Measurements from ENCODE around the gene VWA5B2. TPM values are rescaled to one million over a fixed set of nuclear protein-coding genes. Genes with fewer than 3 reads are reported as not detected.

VWA5B2 gene
- total RNA-seq, 2 donors from 2014 or later = 2.2 to 3.3 TPM

DNA sequence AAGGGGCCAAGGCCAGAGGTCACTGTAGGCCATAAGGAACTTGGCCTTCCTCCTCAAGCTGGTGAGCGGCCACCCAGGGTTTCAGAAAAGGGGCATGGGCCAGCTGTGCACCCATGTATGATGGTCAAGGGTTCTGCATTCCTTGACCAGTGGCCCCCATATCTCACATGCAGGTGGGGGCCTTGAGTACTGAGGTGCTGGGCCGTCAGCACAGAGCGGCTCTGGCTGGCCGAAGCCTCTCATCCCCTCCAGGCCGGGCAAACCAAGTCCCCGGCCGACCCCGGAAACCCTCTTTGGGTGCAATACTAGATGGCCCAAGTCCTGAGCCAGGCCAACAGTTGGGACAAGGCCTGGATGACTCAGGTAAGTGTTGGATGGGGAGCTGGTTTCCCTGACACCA, 9.8 kb downstream of the VWA5B2 start:
- DNase-seq (no peak), ATAC-seq (no peak)
- intact Hi-C loops (cut with DNase I, micrococcal nuclease) = no loop called here

DNA sequence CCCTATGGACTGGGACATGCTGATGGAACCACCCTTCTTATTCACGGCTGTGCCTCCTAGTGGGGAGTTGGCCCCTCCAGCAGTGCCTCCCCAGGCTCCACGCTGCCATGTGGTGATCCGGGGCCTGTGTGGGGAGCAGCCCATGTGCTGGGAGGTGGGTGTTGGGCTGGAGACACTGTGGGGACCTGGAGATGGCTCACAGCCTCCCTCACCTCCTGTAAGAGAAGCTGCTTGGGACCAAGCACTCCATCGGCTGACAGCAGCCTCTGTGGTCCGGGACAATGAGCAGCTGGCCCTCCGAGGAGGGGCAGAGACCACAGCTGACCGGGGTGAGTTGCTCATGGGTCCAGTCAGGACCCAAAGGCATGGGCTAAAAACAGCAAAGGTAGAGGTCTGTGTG, 10.3 kb downstream of the VWA5B2 start:
- DNase-seq (no peak), ATAC-seq (no peak)
- intact Hi-C loops (cut with DNase I, micrococcal nuclease) = loop anchor here in 1 of 2 donors (10.0 kb wide), 1 partner anchor 105 kb away; the partner anchor contains the start of gene EIF2B5

DNA sequence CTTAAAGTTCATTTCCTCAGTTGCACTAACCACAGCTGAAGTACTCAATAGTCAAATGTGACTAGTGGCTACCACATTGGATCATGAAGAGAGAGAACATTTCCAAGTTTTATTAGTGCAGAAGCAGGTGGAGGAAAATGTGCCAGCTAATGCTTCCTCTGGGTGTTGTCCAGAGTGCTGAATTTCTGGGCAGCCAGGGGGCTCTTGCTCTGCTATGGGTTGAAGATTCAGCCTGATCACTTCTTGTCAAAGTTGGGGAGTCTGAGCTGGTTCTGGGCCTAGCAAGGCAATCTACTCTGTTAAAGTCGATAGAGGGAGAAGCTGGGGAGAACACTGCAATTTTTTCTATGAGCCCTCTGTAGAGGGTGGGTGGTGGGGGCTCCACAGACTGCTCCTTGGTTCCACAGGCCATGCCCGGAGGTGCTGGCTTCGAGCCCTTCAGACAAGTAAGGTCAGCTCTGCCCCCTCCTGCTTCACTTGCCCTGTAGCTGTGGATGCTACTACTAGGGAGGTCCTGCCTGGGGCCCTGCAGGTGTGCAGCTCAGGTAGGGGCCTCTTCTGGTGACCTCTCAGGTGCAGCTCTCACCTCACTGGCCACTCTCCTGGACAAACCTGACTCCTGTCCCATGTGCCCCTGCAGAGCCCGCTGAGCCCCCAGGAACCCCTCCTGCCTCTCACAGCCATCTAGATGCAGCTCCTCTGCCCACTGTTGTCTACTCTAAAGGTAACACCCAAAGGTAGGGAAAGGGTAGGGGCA, 11.2 kb downstream of the VWA5B2 start:
- DNase-seq (no peak), ATAC-seq (no peak)
- intact Hi-C loops (cut with DNase I, micrococcal nuclease) = loop anchor here in 1 of 2 donors (10.0 kb wide), 1 partner anchor 106 kb away; the partner anchor contains the start of gene EIF2B5

DNA sequence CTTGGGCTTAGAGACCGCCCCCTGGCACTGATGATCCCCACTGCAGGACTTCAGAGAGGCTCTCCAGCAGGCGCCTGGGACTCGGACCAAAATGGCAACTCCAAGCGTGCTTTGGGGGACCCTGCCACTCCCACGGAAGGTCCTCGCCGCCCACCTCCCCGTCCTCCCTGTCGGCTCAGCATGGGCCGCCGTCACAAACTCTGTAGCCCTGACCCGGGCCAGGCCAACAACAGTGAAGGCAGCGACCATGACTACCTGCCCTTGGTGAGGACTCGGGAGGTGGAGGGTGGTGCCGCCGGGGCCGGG, 11.7 kb downstream of the VWA5B2 start:
- DNase-seq = no peak
- intact Hi-C loops (cut with DNase I, micrococcal nuclease) = loop anchor here in 1 of 2 donors (10.0 kb wide), 1 partner anchor 106 kb away; the partner anchor contains the start of gene EIF2B5

DNA sequence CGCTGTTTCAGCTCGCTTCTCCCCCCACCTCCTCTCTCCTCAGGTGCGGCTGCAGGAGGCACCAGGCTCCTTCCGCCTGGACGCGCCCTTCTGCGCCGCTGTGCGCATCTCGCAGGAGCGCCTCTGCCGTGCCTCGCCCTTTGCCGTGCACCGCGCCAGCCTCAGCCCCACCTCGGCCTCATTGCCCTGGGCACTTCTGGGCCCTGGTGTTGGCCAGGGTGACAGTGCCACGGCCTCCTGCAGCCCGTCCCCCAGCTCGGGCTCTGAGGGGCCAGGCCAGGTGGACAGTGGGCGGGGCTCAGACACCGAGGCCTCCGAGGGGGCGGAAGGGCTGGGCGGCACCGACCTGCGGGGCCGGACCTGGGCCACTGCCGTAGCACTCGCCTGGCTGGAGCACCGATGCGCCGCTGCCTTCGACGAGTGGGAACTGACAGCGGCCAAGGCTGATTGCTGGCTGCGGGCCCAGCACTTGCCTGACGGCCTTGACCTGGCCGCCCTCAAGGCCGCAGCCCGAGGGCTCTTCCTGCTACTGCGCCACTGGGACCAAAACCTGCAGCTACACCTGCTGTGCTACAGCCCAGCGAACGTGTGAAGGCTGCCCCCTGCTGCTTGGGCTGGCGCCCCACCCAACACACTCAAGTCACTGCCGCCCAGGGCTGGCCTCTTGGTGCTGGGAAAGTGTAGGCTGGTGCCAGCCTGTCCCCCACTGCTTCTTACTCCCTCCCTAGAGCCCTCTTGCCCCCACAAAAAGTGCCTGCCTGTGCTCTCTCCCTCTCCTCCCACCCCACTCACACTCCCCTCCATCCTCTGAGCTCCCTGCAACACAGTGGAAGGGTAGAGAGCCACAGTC, 12.3 kb downstream of the VWA5B2 start:
- peak; percentile 68 to 80 for DNase-seq
- intact Hi-C loops (cut with DNase I, micrococcal nuclease) = loop anchor here in 1 of 2 donors (10.0 kb wide), 1 partner anchor 107 kb away; the partner anchor contains the start of gene EIF2B5
- ATAC-seq = peak; percentile 93

More for the DNA sequence above, 11.7 kb downstream of the VWA5B2 start:
- no peak for ATAC-seq

DNA sequence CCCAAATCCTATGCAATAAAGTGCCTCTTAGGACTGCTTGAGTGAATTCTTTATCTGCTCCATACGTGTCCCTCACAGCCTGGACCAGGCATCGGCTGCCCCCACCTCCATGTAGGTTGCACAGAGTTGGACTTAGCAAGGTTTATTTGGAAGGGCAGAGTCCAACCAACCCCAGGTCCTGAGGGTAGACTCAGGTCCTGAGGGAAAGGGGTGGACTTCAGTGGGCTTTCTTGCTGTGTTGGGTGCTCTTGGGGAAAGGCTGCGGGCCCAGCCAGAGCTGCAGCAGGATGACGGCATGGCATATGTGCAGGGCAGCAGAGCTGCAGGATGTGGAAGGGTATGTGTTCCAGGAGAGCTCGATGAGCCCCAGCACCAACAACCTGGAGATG, 12.9 kb downstream of the VWA5B2 start:
- ATAC-seq (no peak), DNase-seq (no peak)
- intact Hi-C loops (cut with DNase I, micrococcal nuclease) = loop anchor here in 1 of 2 donors (10.0 kb wide), 1 partner anchor 107 kb away; the partner anchor contains the start of gene EIF2B5

DNA sequence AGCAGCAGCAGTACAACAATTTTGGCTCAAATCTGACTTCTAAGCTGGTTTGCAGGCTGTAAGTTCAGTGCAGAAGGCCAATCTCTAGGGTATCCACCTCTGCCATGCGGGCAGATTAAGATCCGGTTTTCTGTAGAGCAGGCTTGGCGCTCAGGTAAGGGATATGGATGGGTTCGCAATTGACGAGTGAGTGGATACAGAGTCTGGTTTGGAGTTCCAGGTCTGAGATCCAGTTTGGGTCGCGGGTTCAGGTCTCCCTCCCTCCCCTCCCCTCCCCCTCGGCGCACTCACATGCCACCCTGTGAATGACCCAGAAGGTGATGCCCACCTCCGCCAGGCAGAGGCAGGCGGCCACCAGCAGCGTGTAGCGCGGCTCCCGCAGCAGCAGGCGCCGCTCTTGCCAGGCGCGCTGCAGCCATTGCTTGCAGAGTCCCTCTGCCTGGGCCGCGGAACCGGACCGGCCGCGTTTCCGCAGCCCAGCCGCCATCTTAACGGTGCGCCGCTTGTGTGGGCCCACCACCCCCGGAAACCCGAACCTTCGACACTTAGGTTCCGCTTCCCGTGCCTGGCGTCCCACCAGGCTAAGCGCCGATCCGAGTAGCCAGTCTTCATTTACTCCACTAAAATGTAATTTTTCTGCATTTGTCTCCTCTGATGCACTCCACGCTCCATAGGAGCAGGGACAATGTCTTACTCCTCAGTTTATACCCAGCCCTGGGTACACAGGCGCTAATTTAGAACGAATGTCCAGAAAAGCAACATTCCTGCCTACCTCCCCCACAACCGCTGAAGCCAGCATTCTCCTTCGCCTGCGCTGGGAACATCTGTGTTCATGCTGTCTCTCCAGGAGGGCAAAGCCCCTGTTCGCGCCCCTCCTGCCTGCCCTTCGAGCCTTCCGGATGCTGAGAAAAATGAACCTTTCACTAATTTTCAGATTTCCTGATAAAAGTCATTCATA, 19.3 kb downstream of the VWA5B2 start, which contains the start of gene ALG3:
Gene ALG3 (minus strand): TSS at position 509 of the 958 bp plus-strand sequence. CDS start 22 bp downstream, at position 487.
- ATAC-seq (peak; percentile 74), DNase-seq (peak; percentile 79 to 88)
- intact Hi-C loops (cut with DNase I, micrococcal nuclease) = loop anchor here in 1 of 2 donors (10.0 kb wide), 1 partner anchor 114 kb away; the partner anchor contains the start of gene EIF2B5

DNA sequence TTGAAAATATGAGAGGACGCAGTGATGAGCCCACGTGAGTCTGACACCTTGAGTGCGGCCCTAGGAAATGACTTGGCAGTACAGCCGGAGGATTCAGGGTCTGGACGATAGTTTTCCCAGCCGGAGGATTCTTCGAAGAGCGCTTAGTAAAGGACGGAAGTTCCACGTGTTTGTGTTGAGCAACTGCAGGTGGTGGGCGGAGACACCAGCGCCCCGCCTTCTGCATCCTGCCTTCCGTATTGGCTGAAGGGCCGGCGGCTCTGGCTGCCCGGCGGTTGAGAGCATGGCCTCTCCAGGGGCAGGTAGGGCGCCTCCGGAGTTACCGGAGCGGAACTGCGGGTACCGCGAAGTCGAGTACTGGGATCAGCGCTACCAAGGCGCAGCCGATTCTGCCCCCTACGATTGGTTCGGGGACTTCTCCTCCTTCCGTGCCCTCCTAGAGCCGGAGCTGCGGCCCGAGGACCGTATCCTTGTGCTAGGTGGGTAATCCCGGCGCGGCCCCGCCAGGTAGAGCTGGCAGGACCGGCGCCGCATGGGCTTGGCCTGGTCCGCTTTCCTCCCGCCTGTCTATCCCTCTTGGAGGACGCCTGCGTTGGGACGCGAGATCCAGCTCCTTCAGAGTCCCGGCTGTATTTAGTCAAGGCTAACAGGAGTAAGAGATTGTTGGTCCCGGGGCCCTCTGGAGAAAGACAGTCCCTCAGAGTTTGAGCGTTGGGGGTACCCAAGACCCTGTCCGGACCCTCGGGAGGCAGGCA, 20.2 kb downstream of the VWA5B2 start, which contains the start of gene EEF1AKMT4:
Gene EEF1AKMT4 (plus strand): TSS at position 261 of the 755 bp plus-strand sequence. CDS start 23 bp downstream, at position 284.
- peak; percentile 96 for ATAC-seq
- intact Hi-C loops (cut with DNase I, micrococcal nuclease) = loop anchor here in 1 of 2 donors (10.0 kb wide), 1 partner anchor 115 kb away; the partner anchor contains the start of gene EIF2B5

DNA sequence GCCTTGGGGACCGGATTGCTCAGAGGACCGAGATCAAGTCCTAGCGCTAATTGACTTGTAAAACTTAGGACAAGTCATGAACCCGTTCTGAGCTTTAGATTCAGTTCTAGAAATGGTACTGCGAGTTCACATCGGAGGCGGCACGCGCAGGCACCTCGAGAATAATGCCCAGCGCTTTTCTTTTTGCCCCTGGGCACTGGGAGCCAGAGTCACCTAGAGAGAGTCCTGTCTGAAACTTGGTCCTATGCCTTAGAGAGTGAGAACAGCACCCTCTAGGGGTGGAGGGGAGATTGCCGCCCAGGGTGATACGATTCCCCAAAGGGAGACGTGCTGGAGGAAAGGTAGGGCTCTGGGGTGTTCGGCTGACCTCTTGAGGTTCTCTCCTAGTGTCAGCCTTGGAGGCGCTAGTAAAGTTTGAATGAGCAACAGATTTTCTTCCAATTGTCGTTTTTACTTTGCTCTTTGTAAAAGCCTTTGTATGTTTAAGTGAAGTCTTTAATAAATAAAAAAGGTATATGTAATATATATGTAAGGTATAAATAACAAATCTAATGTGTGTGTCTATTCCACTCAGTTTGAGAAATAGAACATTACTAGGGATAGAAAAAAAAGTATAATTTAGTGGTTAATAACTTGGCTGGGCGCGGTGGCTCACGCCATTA, 20.9 kb downstream of the VWA5B2 start:
- ATAC-seq = peak; percentile 73
- intact Hi-C loops (cut with DNase I, micrococcal nuclease) = no loop called here
- peak; percentile 86 to 94 for DNase-seq

More for the DNA sequence above, 20.2 kb downstream of the VWA5B2 start, which contains the start of gene EEF1AKMT4:
- DNase-seq = peak; percentile 97

DNA sequence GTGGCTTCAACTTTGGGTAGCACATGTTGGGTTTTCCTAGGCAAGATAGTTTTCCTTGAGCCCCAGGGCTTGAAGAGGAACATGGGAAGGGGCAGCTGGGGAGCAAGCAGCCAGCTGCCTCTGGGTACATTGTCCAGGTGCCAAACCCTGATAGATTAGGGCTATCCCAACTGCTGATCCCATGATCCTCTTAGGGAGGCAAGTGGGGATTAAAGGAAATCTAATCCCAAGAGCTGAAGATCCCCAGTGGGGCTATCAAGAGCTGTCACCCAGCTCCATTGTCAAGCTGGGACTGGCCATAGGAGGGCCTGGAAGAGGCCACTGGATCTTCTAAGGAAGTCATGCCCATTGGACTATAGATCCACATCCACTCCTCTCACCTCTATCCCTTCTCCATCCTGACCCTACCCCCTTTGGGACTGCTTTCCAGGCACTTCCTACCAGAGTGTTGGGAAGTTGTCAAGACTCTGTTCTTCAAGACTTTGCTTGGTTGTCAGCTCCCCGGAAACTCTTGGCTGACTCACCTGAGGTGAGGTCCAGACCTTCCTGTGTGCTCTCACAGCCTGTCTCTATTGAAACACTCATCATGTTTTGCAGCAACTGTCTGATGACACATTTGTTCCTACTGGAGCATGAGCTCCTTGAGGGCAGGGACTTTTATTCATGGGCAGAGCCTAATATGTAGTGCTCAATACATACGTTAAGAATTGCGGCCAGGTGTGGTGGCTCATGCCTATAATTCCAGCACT, 26.1 kb downstream of the VWA5B2 start:
- no peak for ATAC-seq

DNA sequence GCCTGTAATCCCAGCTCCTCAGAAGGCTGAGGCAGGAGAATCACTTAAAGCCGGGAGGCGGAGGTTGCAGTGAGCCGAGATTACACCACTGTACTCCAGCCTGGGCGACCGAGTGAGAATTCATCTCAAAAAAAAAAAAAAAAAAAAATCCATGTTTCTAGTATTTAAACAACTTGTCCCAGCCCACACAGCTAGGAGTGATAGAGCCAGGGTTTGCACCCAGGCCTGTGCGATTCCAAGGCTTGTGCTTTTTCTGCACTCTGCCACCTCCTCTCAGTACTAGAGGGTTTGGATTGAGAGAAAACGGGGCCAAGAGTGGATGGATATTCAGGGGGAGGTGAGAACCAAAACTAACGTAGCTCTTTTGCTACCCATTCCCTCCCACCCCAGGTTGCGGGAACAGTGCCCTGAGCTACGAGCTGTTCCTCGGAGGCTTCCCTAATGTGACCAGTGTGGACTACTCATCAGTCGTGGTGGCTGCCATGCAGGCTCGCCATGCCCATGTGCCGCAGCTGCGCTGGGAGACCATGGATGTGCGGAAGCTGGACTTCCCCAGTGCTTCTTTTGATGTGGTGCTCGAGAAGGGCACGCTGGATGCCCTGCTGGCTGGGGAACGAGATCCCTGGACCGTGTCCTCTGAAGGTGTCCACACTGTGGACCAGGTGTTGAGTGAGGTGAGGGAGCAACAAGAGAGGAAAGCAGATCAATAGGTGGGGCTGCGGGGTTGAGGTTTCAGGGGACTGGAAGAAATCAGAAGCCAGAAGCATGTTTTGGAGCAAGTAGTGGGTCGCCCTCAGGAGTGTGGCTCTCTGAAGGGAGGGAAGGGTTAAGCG, 27.9 kb downstream of the VWA5B2 start:
- no peak for ATAC-seq
- intact Hi-C loops (cut with DNase I, micrococcal nuclease) = no loop called here
- DNase-seq = no peak

More for the DNA sequence above, 26.1 kb downstream of the VWA5B2 start:
- intact Hi-C loops (cut with DNase I, micrococcal nuclease) = no loop called here
- no peak for DNase-seq

DNA sequence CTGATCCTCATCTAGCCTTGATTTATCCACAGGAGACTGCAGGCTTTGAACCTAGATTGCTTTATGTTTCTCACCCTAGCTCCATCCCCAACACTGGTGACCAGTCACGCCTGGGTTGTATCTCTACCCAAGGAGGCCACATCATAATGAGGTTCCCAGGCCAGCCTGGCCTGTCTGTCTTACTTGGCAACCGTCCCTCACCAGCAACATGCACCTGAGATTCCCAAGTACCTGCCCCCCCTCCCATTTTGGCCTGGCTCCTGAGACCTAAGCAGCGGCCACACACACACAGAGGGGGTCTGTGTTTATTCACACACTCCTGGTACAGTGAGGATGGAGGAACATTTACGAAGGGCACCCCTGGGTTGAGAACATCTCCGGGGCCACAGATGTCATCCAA, 29.5 kb downstream of the VWA5B2 start:
- ATAC-seq = no peak

DNA sequence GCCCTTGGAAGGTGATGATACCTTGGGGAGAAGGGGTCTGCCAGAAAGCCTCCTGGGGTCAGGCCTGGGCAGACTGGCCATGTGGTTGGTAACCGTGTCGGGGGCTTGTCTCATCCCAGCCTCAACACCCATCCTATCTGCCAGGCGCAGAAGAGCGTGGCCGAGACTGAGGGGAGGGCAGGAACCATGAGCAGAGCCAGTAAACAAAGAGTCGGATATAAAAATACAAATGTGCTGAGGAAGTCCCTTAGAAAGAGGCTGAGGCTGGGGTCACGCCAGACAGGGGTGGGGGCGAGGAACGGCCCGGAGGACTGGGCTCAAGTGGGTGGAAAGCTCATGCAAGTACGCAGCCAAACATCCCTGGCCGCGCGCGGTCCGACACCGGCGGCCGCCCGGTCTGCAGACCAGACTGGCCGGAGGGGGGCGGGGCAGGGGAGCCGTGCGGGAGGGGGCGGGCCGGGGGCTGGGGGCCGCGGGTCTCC, 30.1 kb downstream of the VWA5B2 start:
- DNase-seq (no peak), ATAC-seq (peak; percentile 10)
- intact Hi-C loops (cut with DNase I, micrococcal nuclease) = no loop called here

More for the DNA sequence above, 29.5 kb downstream of the VWA5B2 start:
- intact Hi-C loops (cut with DNase I, micrococcal nuclease) = no loop called here
- DNase-seq = no peak

DNA sequence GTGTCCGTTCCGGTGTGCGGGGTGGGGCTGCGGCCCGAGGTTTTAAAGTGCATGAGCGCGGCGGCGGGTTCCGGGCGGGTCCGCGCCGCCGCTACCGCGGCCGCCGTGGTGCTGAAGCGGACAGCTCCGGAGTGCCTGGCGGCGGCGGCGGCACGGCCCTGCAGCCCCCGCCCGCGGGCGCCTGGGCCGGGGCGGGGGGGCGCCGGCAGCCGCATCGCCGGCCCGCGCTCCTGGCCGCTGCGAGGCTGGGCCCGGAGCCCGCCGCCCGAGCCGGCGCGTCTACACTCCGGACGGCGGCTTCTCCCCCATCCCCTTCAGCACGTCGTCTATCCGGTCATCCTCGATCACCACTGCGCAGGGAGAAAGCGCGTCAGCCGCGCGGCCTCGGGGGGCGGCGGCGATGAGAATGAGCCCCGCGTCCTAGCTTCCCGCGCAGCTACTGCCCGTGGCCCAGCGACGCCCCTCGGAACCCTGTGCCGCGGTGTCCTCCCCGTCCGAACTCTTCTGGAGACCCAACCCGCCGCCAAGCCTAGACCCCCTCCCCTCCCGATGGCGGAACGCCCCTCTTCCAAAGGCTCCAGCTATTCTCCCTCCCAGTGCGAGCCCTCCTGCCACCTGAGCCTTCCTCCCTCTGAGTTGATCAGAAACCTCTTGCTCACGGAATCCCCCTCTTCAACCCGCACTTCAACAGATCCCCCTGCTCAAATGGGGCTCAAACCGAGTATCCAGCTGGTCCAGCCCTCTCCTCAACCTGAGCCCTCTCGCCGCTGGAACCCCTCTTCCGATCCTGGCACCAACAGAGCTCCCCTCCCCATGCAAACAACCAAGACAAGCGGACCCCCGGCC, 30.7 kb downstream of the VWA5B2 start:
- DNase-seq = peak in 1 of 2 donors; percentile 55
- intact Hi-C loops (cut with DNase I, micrococcal nuclease) = no loop called here
- peak; percentile 77 for ATAC-seq
